Measurements from ENCODE around the gene NUDT6.
"Not testable (repeated sequence)": the region's sequence is repeated elsewhere in the genome, so short reads cannot be mapped to it uniquely, and the experiment has no call there.

NUDT6 gene

GRCh38 chr4:122921971-122922876, at the start of gene NUDT6:
NUDT6 (minus strand) TSS chr4:122922597; CDS start chr4:122922572, 25 bp downstream.
- DNase-seq: peak; percentile 38

GRCh38 chr4:122968227-122968812, 45.9 kb upstream of the NUDT6 start:
- DNase-seq: no peak

- DNase-seq: no peak
Observed at GRCh38 chr4:122967231-122967630, 44.8 kb upstream of the NUDT6 start.

- DNase-seq: no peak
Observed at GRCh38 chr4:122966201-122966600, 43.8 kb upstream of the NUDT6 start.

GRCh38 chr4:122963216-122963615, 40.8 kb upstream of the NUDT6 start:
- DNase-seq: no peak

GRCh38 chr4:122960611-122961000, 38.2 kb upstream of the NUDT6 start:
- DNase-seq: no peak

GRCh38 chr4:122959981-122960610, 37.7 kb upstream of the NUDT6 start:
- DNase-seq: no peak

GRCh38 chr4:122959441-122959840, 37.0 kb upstream of the NUDT6 start:
- no peak for DNase-seq

GRCh38 chr4:122958505-122958904, 36.1 kb upstream of the NUDT6 start:
- DNase-seq: no peak

- DNase-seq: no peak
Observed at GRCh38 chr4:122953924-122954323, 31.5 kb upstream of the NUDT6 start.

GRCh38 chr4:122952028-122952427, 29.6 kb upstream of the NUDT6 start:
- no peak for DNase-seq

GRCh38 chr4:122948671-122949070, 26.3 kb upstream of the NUDT6 start:
- no peak for DNase-seq

- no peak for DNase-seq
Observed at GRCh38 chr4:122946142-122946541, 23.7 kb upstream of the NUDT6 start.

- not testable (repeated sequence) for DNase-seq
Observed at GRCh38 chr4:122945136-122945535, 22.7 kb upstream of the NUDT6 start.

- DNase-seq: no peak
Observed at GRCh38 chr4:122932763-122933162, 10.4 kb upstream of the NUDT6 start.

GRCh38 chr4:122930862-122931261, 8.5 kb upstream of the NUDT6 start:
- DNase-seq: no peak

- DNase-seq: no peak
Observed at GRCh38 chr4:122928930-122929329, 6.5 kb upstream of the NUDT6 start.

- peak; percentile 87 for DNase-seq
Observed at GRCh38 chr4:122922877-122923511, 597 bp upstream of the NUDT6 start.

- DNase-seq: no peak
Observed at GRCh38 chr4:122921300-122921699, 1.1 kb downstream of the NUDT6 start.

- no peak for DNase-seq
Observed at GRCh38 chr4:122920473-122920872, 1.9 kb downstream of the NUDT6 start.

GRCh38 chr4:122917731-122918130, 4.7 kb downstream of the NUDT6 start:
- DNase-seq: no peak

GRCh38 chr4:122914938-122915337, 7.5 kb downstream of the NUDT6 start:
- DNase-seq: no peak

GRCh38 chr4:122914292-122914904, 8.0 kb downstream of the NUDT6 start:
- DNase-seq: no peak

All from stimulated activated CD4-positive, alpha-beta T cell treated with anti-CD3 and anti-CD28 coated beads, Interleukin-1b, Interleukin-23, amount 100 ng/mL, for 48 hours (primary cell).